Measurements from ENCODE around the gene TOGARAM2. TPM values are rescaled to one million over a fixed set of nuclear protein-coding genes. Genes with fewer than 3 reads are reported as not detected.

TOGARAM2 gene
- total RNA-seq, 4 donors from 2014 or later, result 6.0 to 35.0 (median 19.5) TPM

DNA sequence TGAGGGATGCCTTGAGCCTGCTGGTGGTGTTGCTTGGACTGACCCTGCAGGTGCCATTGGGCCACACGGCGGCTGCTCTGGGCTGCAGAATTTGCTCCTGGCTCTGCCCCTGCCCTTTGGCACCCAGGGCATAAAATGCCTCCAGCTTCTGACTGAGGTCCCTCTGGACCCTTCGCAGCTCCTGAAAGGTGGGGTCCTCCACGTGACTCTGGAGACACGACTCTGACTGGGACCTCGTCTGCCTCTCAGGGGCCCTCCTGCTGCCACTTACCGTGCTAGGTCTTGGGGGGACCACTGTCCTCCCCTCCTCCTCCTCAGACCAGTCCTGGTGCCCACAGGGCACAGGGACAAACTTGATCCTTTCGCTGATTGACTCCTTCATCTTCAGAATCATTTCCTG, 91.2 kb downstream of the TOGARAM2 start:
- DNase-seq (ENCODE audit: low spot score in 2 of 2), result no peak
- H3K27me3 ChIP-seq, result no peaks in the 10 kb centered on the region
- no peak overlapping the region for H3K4me3 ChIP-seq
- TF ChIP-seq, protein P1, sequence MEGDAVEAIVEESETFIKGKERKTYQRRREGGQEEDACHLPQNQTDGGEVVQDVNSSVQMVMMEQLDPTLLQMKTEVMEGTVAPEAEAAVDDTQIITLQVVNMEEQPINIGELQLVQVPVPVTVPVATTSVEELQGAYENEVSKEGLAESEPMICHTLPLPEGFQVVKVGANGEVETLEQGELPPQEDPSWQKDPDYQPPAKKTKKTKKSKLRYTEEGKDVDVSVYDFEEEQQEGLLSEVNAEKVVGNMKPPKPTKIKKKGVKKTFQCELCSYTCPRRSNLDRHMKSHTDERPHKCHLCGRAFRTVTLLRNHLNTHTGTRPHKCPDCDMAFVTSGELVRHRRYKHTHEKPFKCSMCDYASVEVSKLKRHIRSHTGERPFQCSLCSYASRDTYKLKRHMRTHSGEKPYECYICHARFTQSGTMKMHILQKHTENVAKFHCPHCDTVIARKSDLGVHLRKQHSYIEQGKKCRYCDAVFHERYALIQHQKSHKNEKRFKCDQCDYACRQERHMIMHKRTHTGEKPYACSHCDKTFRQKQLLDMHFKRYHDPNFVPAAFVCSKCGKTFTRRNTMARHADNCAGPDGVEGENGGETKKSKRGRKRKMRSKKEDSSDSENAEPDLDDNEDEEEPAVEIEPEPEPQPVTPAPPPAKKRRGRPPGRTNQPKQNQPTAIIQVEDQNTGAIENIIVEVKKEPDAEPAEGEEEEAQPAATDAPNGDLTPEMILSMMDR (IDR thresholded peaks at IDR 0.05), result no peak
- no peak for TF ChIP-seq EP300 (IDR thresholded peaks at IDR 0.05)
- TF ChIP-seq POLR2A (IDR thresholded peaks at IDR 0.05), result no peak
- no peaks in the 10 kb centered on the region for H3K36me3 ChIP-seq
- H3K9me3 ChIP-seq, result no peaks in the 10 kb centered on the region
- peaks cover 0 to 31% (median 11%) of the 10 kb centered on the region in 4 donors for H3K4me1 ChIP-seq
- peak overlapping the region in 2 of 4 donors; percentile 57 to 89 for H3K27ac ChIP-seq
- WGBS, 2 donors, result 88 to 93% methylated on average over 6 to 8 of the region's 8 CpGs

DNA sequence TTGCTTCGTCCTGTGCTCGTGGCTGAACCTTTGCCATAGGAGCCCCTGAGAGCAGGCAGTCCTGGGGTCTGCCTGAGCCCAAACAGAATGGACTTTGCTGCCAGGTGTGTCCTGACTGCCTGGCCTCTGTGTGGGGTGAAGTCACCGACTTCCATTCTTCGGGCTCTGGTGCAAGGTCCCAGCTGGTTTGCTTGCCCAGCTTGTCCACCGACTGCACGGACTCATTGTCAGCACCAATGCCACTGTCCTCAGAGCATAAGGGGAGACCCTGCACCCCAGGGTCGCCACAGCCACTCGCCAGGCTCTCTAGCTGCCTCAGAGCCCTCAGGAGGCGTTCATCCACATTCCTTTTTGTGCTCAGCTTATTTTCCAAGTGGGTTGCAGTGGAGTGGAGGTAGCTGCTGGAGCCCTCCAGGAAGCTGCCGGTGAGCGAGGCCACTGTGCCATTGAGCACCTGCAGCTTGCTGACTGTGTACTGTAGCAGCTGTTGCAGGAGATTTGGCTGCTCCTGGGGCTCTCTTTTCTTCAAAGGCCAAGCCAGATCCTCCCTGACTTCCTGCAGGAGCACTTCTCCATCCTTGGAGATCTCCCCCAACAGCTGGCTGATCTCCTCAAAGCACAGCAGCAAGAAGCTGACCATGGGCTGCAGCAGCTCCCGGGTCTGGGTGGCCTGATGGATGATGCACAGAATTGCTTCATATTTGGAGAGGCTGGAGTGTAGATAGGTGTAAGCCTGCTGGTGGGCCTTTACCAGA, 92.0 kb downstream of the TOGARAM2 start:
- Histone ChIP-seq H3K36me3 (no peaks in the 10 kb centered on the region), H3K27me3 (no peaks in the 10 kb centered on the region), H3K27ac (peak overlapping the region in 1 of 4 donors; percentile 89), H3K4me1 (peaks cover 0 to 25% (median 7%) of the 10 kb centered on the region in 4 donors), H3K9me3 (no peaks in the 10 kb centered on the region), H3K4me3 (no peak overlapping the region)
- TF ChIP-seq POLR2A (IDR thresholded peaks at IDR 0.05) (no peak), EP300 (IDR thresholded peaks at IDR 0.05) (no peak)
- TF ChIP-seq, protein P1 (IDR thresholded peaks at IDR 0.05), result no peak
- 79 to 90% methylated on average over 10 to 12 of the region's 12 CpGs for WGBS, 2 donors
- no peak for DNase-seq (ENCODE audit: low spot score in 2 of 2)

DNA sequence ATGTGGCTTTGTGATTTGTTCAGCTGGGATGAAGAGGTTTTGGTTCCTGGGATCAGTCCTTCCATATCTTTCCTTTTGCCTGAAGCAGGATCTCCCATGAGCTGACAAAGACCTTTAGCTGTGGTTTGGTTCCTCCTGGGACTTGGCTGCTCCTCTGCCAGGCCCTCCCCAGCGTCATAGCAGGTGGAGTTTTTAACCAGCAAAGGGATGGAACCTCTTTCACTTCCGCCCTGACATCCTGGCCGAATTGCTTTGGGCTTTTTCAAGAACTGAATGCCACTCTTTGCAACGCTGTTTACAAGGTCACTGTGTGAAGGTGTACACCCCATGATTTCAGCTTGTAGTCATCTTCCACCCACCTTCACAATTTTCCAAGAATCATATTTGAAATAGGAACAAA, 92.8 kb downstream of the TOGARAM2 start:
- H3K36me3 ChIP-seq, result no peaks in the 10 kb centered on the region
- H3K4me1 ChIP-seq, result peaks cover 0 to 25% (median 6%) of the 10 kb centered on the region in 4 donors
- TF ChIP-seq EP300 (IDR thresholded peaks at IDR 0.05) (no peak), POLR2A (IDR thresholded peaks at IDR 0.05) (no peak)
- TF ChIP-seq, protein P1 (IDR thresholded peaks at IDR 0.05), result no peak
- 72 to 83% methylated on average over 4 of the region's 4 CpGs for WGBS, 2 donors
- H3K4me3 ChIP-seq, result no peak overlapping the region
- DNase-seq (ENCODE audit: low spot score in 2 of 2), result no peak
- no peaks in the 10 kb centered on the region for H3K27me3 ChIP-seq
- no peaks in the 10 kb centered on the region for H3K9me3 ChIP-seq
- peak overlapping the region in 3 of 4 donors; percentile 2 to 89 (median 72) for H3K27ac ChIP-seq

DNA sequence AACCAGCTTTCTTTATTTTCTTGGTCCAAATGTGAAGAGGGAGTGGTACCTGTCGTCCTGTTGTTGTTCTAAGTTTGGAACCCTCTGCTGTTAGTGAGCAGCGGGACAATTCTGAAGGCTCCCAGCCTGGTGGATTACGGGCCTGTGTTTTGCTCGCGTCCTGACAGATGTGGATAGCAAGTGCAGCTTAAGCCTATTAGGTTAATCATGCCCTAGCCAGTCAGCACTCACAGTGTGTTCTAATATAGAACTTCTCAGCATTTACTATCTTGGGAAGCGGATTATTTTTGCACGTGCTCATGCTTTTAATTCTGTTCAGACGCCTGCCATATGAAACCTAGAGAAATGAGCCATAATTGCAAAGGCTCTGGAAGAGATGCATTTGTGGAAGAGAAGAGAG, 93.3 kb downstream of the TOGARAM2 start, which contains the start of gene PCARE:
TSS of gene PCARE (minus strand) at position 113 of the 400 bp plus-strand sequence. CDS start 262 bp downstream, outside the sequence.
- WGBS, 2 donors, result 76 to 80% methylated on average over 8 of the region's 8 CpGs
- TF ChIP-seq POLR2A (IDR thresholded peaks at IDR 0.05) (no peak), EP300 (IDR thresholded peaks at IDR 0.05) (no peak)
- TF ChIP-seq, protein P1 (IDR thresholded peaks at IDR 0.05), result no peak
- H3K27ac ChIP-seq, result peak within 1 kb of the TSS; percentile 62 to 89 (median 78)
- no peak within 1 kb of the TSS for H3K4me3 ChIP-seq
- DNase-seq (ENCODE audit: low spot score in 2 of 2), result no peak
- H3K27me3 ChIP-seq, result no peaks in the 10 kb centered on the region
- H3K9me3 ChIP-seq, result peaks cover 0 to 5% (median 0%) of the 10 kb centered on the region in 4 donors
- peaks cover 0 to 2% (median 0%) of the 10 kb centered on the region in 3 donors for H3K36me3 ChIP-seq
- peaks cover 0 to 25% (median 6%) of the 10 kb centered on the region in 4 donors for H3K4me1 ChIP-seq
